GM21723 (cell line): ENCODE data around the gene PARVA.
"Not testable (repeated sequence)": the region's sequence is repeated elsewhere in the genome, so short reads cannot be mapped to it uniquely, and the experiment has no call there.

ENCODE experiments used
- ATAC-seq: cut with Tn5 transposase; IDR thresholded peaks from one replicate; pipeline ENCODE4 v1.9.1; 2021; ENCODE audit warnings: mild to moderate bottlenecking, moderate library complexity; ENCODE audit not compliant: unreplicated experiment

Gene PARVA

GRCh38 chr11:12377106-12377823 is at the start of gene PARVA:
Gene PARVA (plus strand): TSS chr11:12377571. CDS start chr11:12377648, 77 bp downstream.
- ATAC-seq, result no peak

GRCh38 chr11:12329169-12329568 is 48.2 kb upstream of the PARVA start:
- no peak for ATAC-seq

GRCh38 chr11:12329797-12330196 is 47.6 kb upstream of the PARVA start:
- no peak for ATAC-seq

GRCh38 chr11:12330485-12331231 is 46.7 kb upstream of the PARVA start:
- ATAC-seq, result no peak

GRCh38 chr11:12331239-12331874 is 46.0 kb upstream of the PARVA start:
- no peak for ATAC-seq

GRCh38 chr11:12343526-12343925 is 33.8 kb upstream of the PARVA start:
- ATAC-seq, result no peak

GRCh38 chr11:12353534-12353933 is 23.8 kb upstream of the PARVA start:
- no peak for ATAC-seq

- ATAC-seq, result no peak
These were observed 22.4 kb upstream of the PARVA start for GRCh38 chr11:12354750-12355545.

- no peak for ATAC-seq
These were observed 20.3 kb upstream of the PARVA start for GRCh38 chr11:12356944-12357655.

- ATAC-seq, result not testable (repeated sequence)
These were observed 19.7 kb upstream of the PARVA start for GRCh38 chr11:12357697-12358096.

GRCh38 chr11:12358302-12359188 is 18.8 kb upstream of the PARVA start:
- ATAC-seq, result no peak

GRCh38 chr11:12359761-12360160 is 17.6 kb upstream of the PARVA start:
- no peak for ATAC-seq

- ATAC-seq, result no peak
These were observed 15.7 kb upstream of the PARVA start for GRCh38 chr11:12361682-12362081.

- no peak for ATAC-seq
These were observed 14.5 kb upstream of the PARVA start for GRCh38 chr11:12362857-12363256.

GRCh38 chr11:12363373-12363772 is 14.0 kb upstream of the PARVA start:
- ATAC-seq, result no peak

GRCh38 chr11:12365965-12366575 is 11.3 kb upstream of the PARVA start:
- ATAC-seq, result not testable (repeated sequence)

GRCh38 chr11:12367057-12367456 is 10.3 kb upstream of the PARVA start:
- not testable (repeated sequence) for ATAC-seq

GRCh38 chr11:12372111-12372510 is 5.3 kb upstream of the PARVA start:
- no peak for ATAC-seq

GRCh38 chr11:12375720-12376119 is 1.7 kb upstream of the PARVA start:
- no peak for ATAC-seq
